ENCODE data around the gene PARL. TPM values are rescaled to one million over a fixed set of nuclear protein-coding genes. Genes with fewer than 3 reads are reported as not detected.

Gene PARL, protein sequence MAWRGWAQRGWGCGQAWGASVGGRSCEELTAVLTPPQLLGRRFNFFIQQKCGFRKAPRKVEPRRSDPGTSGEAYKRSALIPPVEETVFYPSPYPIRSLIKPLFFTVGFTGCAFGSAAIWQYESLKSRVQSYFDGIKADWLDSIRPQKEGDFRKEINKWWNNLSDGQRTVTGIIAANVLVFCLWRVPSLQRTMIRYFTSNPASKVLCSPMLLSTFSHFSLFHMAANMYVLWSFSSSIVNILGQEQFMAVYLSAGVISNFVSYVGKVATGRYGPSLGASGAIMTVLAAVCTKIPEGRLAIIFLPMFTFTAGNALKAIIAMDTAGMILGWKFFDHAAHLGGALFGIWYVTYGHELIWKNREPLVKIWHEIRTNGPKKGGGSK
- 40.1 TPM for total RNA-seq

DNA sequence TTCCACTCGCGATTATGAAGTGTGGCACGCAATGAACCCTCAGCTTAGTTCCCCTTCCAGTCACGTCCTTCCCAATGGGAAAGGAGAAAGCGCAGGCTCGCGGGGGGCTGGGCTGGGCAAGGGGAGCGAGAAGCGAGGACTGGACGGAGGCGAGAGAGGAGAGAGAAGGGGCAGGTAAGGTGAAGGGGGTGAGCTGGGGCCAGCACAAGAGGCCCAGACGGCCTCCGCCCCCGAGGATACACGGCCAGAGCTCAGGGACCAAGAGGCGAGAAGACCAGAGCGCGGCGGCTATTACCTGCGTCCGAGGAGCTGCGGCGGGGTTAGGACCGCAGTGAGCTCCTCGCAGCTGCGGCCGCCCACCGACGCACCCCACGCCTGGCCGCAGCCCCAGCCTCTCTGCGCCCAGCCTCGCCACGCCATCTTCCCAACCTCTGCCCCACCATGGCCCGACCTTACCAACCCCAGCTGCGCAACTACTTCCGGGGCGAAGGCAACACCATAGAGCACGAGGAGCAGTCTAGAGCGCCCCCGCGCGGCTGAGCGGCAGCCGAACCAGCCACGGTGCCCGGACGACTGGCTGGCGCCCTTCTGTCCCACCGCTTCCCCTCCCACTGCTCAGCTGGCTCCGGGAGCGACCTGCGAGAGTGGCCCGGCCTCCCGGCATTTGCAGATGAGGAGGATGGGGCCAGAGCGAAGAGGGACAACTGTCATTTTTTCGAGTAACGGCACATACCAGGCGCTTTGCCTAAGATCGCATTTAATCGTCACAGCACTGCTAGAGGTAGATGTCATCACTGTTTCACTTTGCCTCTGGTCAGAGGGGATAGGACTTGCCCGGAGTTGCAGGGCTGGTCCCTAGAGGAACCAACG is at the start of gene PARL:
TSS of gene PARL (minus strand) at position 454 of the 870 bp plus-strand sequence. CDS start at position 420, 34 bp downstream.

DNA sequence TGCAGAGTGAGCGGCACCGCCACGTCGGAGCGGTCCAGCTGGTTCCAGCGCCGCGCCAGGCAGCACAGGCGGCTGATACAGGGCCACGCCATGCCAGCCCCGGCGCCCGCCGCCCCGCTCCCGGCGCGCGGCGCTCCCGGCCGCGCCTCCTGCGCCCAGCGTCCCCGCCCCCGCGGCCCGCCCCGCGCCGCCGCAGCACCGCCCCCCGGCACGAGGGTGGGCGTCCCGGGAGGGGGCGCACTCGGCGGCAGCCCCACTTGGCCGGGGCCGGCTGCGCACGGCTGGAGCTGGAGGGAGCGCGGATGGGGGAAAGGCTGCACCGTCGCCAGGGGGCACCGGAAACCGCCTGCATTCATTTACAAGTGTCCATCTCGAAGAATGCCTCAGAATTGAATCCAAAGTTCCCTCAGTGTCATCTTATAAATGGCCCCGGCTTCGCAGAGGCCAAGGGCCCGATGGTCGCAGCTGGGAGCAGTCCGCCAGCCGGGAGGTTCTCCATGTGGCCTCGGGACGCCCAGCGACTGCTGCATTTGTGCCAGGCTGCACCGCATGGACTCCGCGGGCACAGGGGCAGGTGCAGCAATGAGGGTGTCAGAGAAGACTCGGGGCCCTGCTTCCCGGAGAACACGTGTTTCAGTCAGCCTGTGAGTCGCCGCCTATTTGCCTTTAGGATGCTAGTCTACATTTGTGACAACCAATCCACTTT is 59.1 kb downstream of the PARL start, which contains the start of gene MAP6D1:
TSS of gene MAP6D1 (minus strand) at position 122 of the 706 bp plus-strand sequence. CDS start at position 92, 30 bp downstream.

Other genes starting within 250 kb of the PARL start
- gene KLHL24, start 249.3 kb downstream of the PARL start, total RNA-seq: 301 TPM
- gene YEATS2, start 187.1 kb downstream of the PARL start, total RNA-seq: 72.6 TPM
- gene MAP6D1, start 59.3 kb downstream of the PARL start, total RNA-seq: 2.9 TPM
- 79.4 TPM for gene ABCC5, start 133.0 kb upstream of the PARL start, total RNA-seq
- not detected for gene HTR3D, start 146.9 kb upstream of the PARL start, total RNA-seq
- not detected for gene HTR3C, start 168.2 kb upstream of the PARL start, total RNA-seq
- gene HTR3E, start 212.2 kb upstream of the PARL start, total RNA-seq: not detected